OCI-LY3 (cell line): Measurements from ENCODE around the gene TCERG1L.

Experiments
- EZH2phosphoT487 ChIP-seq: fragments of 200-600 bp; shearing (Covaris generic); IDR thresholded peaks from 2 replicates; pipeline ENCODE4 v1.6.1; 2018; ENCODE audit warnings: antibody characterized with exemption, mixed run types, low read depth
- TF ChIP-seq, protein P1 (sequence below): fragments of 200-600, 300-600 bp; sonication (generic); IDR thresholded peaks from 2 replicates; pipeline ENCODE4 v1.5.1; 2014; ENCODE audit warnings: antibody characterized with exemption, low read length, low read depth

DNA sequence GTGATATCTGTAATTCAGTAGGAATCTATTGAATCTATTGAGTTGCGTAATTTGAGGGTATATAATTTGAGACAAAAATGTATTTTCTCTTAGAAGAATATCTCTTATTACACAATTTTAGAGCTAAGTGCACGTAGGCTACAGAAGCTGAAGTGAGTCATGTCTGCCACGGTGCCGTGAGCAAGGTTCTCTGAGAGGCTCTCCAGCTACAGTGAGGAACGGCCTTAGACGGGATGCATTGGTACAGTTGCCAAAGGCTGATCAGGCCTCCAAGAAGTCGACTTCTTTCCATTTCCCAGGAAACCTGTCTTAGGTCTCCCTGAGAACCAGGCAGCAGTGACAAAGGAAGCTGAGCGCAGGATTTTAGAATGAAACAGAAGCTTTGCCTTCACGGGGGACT is 28.6 kb downstream of the TCERG1L start:
- TF ChIP-seq, protein P1, sequence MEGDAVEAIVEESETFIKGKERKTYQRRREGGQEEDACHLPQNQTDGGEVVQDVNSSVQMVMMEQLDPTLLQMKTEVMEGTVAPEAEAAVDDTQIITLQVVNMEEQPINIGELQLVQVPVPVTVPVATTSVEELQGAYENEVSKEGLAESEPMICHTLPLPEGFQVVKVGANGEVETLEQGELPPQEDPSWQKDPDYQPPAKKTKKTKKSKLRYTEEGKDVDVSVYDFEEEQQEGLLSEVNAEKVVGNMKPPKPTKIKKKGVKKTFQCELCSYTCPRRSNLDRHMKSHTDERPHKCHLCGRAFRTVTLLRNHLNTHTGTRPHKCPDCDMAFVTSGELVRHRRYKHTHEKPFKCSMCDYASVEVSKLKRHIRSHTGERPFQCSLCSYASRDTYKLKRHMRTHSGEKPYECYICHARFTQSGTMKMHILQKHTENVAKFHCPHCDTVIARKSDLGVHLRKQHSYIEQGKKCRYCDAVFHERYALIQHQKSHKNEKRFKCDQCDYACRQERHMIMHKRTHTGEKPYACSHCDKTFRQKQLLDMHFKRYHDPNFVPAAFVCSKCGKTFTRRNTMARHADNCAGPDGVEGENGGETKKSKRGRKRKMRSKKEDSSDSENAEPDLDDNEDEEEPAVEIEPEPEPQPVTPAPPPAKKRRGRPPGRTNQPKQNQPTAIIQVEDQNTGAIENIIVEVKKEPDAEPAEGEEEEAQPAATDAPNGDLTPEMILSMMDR: no peak
- no peak for TF ChIP-seq EZH2phosphoT487
